K562 (cell line): ENCODE measurements around the gene KIF26A. TPM values are rescaled to one million over a fixed set of nuclear protein-coding genes. Genes with fewer than 3 reads are reported as not detected.

ENCODE experiments used
- ATAC-seq: fragments of 200-7000 bp; cut with Tn5 transposase; 3 replicates; pipeline ENCODE4 v1.9.1; 2020; ENCODE audit warnings: moderate library complexity
- BruUV-seq: library from RNA; stranded (reverse); fragments of 400-500 nt; replicated peaks from 2 replicates; lab custom pipeline; 2021; lab: Mats Ljungman, UMichigan
- CTCF ChIA-PET: fragments of 300-600 bp; formaldehyde crosslinking; extraction: SDS; loops from one replicate; lab custom pipeline; 2021; ENCODE audit warnings: low intra/inter-chr PET ratio; lab: Yijun Ruan, JAX
- POLR2A ChIA-PET: fragments of 300-600, 350-650 bp; sonication (Branson Sonifier 250); formaldehyde crosslinking; extraction: SDS; loops from one replicate; lab custom pipeline; 2021; ENCODE audit warnings: antibody characterized with exemption, inconsistent platforms; lab: Yijun Ruan, JAX
- DNase-seq, 4 experiments: peaks; one replicate each; pipeline versions ENCODE4 v3.0.0 to v3.0.0-alpha.2; 2011 to 2018; ENCODE audit warnings: low spot score in 3 of 4, mixed read lengths in 3 of 4; ENCODE audit errors: extremely low read depth in 1 of 4
- FAIRE-seq: peaks from 2 replicates; lab custom pipeline; 2011; peaks lifted over from hg19 to GRCh38; lab: Jason Lieb, UNC
- H2AFZ ChIP-seq: 2 replicates; pipeline ENCODE4 v1.6.0; 2011; ENCODE audit warnings: low read depth, low read length, control low read depth, inconsistent platforms
- H3K27ac ChIP-seq: fragments of 200-600 bp; 3 replicates; pipeline ENCODE4 v1.8.0; 2011; ENCODE audit warnings: low read depth, mild to moderate bottlenecking, control low read depth, inconsistent platforms, low read length, moderate library complexity, mixed read lengths; ENCODE audit errors: extremely low read depth
- H3K27me3 ChIP-seq, 2 experiments: fragments of 300-600 bp in 1 of 2; 2 replicates in 1 of 2; 3 replicates in 1 of 2; pipeline versions ENCODE4 v1.6.0 to v1.8.0; 2011; ENCODE audit warnings: inconsistent platforms in 2 of 2, low read length in 2 of 2, mild to moderate bottlenecking in 1 of 2, mixed read lengths in 1 of 2, moderate library complexity in 1 of 2; ENCODE audit not compliant: control insufficient read depth in 2 of 2, insufficient read depth in 2 of 2
- H3K36me3 ChIP-seq: fragments of 300-600 bp; 3 replicates; pipeline ENCODE4 v1.8.0; 2011; ENCODE audit warnings: mild to moderate bottlenecking, low read length, inconsistent platforms; ENCODE audit not compliant: control insufficient read depth, insufficient read depth
- H3K4me1 ChIP-seq, 2 experiments: fragments of 200-600 bp in 1 of 2; replicated peaks in 1 of 2; 2 replicates in 1 of 2; 3 replicates in 1 of 2; pipeline versions ENCODE4 v1.5.1 to v1.8.0; 2011; ENCODE audit warnings: inconsistent platforms in 2 of 2, low read length in 2 of 2, mild to moderate bottlenecking in 1 of 2, mixed read lengths in 1 of 2, moderate library complexity in 1 of 2; ENCODE audit not compliant: control insufficient read depth in 2 of 2, insufficient read depth in 2 of 2
- H3K4me2 ChIP-seq: 2 replicates; pipeline ENCODE4 v1.6.1; 2011; ENCODE audit warnings: low read length, control low read depth, inconsistent platforms, mixed read lengths; ENCODE audit not compliant: insufficient read depth
- H3K4me3 ChIP-seq: fragments of 200-600 bp; sonication (generic), shearing (Covaris generic); 2 replicates; pipeline ENCODE4 v1.5.1; 2016; ENCODE audit warnings: control low read depth, inconsistent platforms
- H3K79me2 ChIP-seq: fragments of 200-600 bp; 3 replicates; pipeline ENCODE4 v1.8.0; 2011; ENCODE audit warnings: low read length, inconsistent platforms; ENCODE audit not compliant: control insufficient read depth, insufficient read depth
- H3K9ac ChIP-seq, 2 experiments: 2 replicates each; pipeline versions ENCODE4 v1.6.0 to v1.6.1; 2011; ENCODE audit warnings: low read depth in 2 of 2, low read length in 2 of 2, control low read depth in 1 of 2, inconsistent platforms in 1 of 2, mild to moderate bottlenecking in 1 of 2, mixed read lengths in 1 of 2; ENCODE audit not compliant: insufficient read depth in 1 of 2
- H3K9me1 ChIP-seq: one replicate; pipeline ENCODE4 v1.6.0; 2011; ENCODE audit warnings: inconsistent platforms, mild to moderate bottlenecking, low read length, moderate library complexity; ENCODE audit not compliant: control insufficient read depth, insufficient read depth
- H3K9me3 ChIP-seq: replicated peaks from 2 replicates; pipeline ENCODE4 v1.5.1; 2011; ENCODE audit warnings: low read depth, low read length, inconsistent platforms; ENCODE audit not compliant: control insufficient read depth, insufficient read depth
- H4K20me1 ChIP-seq: replicated peaks from 2 replicates; pipeline ENCODE4 v1.6.1; 2011; ENCODE audit warnings: low read length, inconsistent platforms, mixed read lengths; ENCODE audit not compliant: control insufficient read depth, insufficient read depth
- CHD4 ChIP-seq: fragments of 200-600 bp; sonication (generic); IDR thresholded peaks from 3 replicates; pipeline ENCODE4 v1.6.1; 2012; ENCODE audit warnings: low read depth, mild to moderate bottlenecking, mixed read lengths, low read length, inconsistent platforms; ENCODE audit not compliant: insufficient read depth, insufficient replicate concordance, poor library complexity, severe bottlenecking
- JUND ChIP-seq, 2 experiments: IDR thresholded peaks; 2 replicates in 1 of 2; 3 replicates in 1 of 2; pipeline ENCODE4 v1.6.1; 2011; ENCODE audit warnings: borderline replicate concordance in 2 of 2, low read depth in 2 of 2, low read length in 2 of 2, improper control_type of control experiment in 1 of 2, missing biosample characterization in 1 of 2, missing genetic modification characterization in 1 of 2, missing genetic modification reagents in 1 of 2
- KLF1 ChIP-seq: fragments of 450-650 bp; IDR thresholded peaks from 2 replicates; pipeline ENCODE4 v1.6.1; 2016; ENCODE audit warnings: missing genetic modification characterization, missing compliant biosample characterization
- L3MBTL2 ChIP-seq: fragments of 450-650 bp; IDR thresholded peaks from 2 replicates; pipeline ENCODE4 v1.6.1; 2016; ENCODE audit warnings: mild to moderate bottlenecking, moderate library complexity
- MED1 ChIP-seq: sonication (generic); formaldehyde crosslinking; IDR thresholded peaks from 2 replicates; pipeline ENCODE4 v1.8.1; 2023; ENCODE audit warnings: missing genetic modification reagents, borderline replicate concordance
- NR1H2 ChIP-seq: sonication (generic); formaldehyde crosslinking; IDR thresholded peaks from 2 replicates; pipeline ENCODE4 v1.4.0; 2020; ENCODE audit warnings: mild to moderate bottlenecking, missing genetic modification reagents
- PURB ChIP-seq: sonication (generic); formaldehyde crosslinking; IDR thresholded peaks from 2 replicates; pipeline ENCODE4 v1.9.0; 2021; ENCODE audit warnings: low read depth, mild to moderate bottlenecking, missing genetic modification reagents
- SMAD3 ChIP-seq: fragments of 450-650 bp; formaldehyde crosslinking; conservative IDR thresholded peaks from 2 replicates; pipeline ENCODE4 v1.4.0; 2020; ENCODE audit warnings: mild to moderate bottlenecking
- TEAD1 ChIP-seq, 2 experiments: fragments of 450-650 bp in 1 of 2; sonication (generic) in 1 of 2; formaldehyde crosslinking; IDR thresholded peaks; 2 replicates each; pipeline versions ENCODE4 v1.4.0 to v1.8.0; 2020 to 2022; ENCODE audit warnings: mild to moderate bottlenecking in 2 of 2, missing genetic modification reagents in 1 of 2
- ZNF717 ChIP-seq: fragments of 250-450 bp; sonication (Bioruptor Pico); IDR thresholded peaks from 2 replicates; pipeline ENCODE4 v1.5.0; 2021
- ZNF780A ChIP-seq: fragments of 250-450 bp; sonication (Bioruptor Pico); IDR thresholded peaks from 2 replicates; pipeline ENCODE4 v1.5.0; 2021; ENCODE audit warnings: mild to moderate bottlenecking
- ZNF785 ChIP-seq: fragments of 250-450 bp; sonication (Bioruptor Pico); IDR thresholded peaks from 2 replicates; pipeline ENCODE4 v1.4.0; 2020; ENCODE audit warnings: mild to moderate bottlenecking
- ZSCAN29 ChIP-seq: fragments of 450-650 bp; IDR thresholded peaks from 2 replicates; pipeline ENCODE4 v1.6.1; 2017
- WGBS: fragments of 100-300 bp; shearing (Covaris generic); methylation state at CpG from one replicate; pipeline ENCODE4 v1.1.6; 2016; ENCODE audit warnings: low coverage, mixed read lengths; ENCODE audit not compliant: insufficient coverage; ENCODE audit errors: missing lambda C conversion rate; 5-methylcytosine and 5-hydroxymethylcytosine counted together
- in situ Hi-C: fragments of 300-500 bp; cut with MboI; formaldehyde crosslinking; loops from 4 replicates; pipeline ENCODE4 v1.15.0; 2018; ENCODE audit warnings: inconsistent platforms, mixed read lengths
- intact Hi-C: fragments of 100-400 bp; cut with micrococcal nuclease; formaldehyde crosslinking; loops from 2 replicates; pipeline ENCODE4 v1.14.2; 2022
- polyA plus RNA-seq, 8 experiments: library from polyadenylated mRNA; depleted of rRNA in 4 of 8; stranded (reverse) in 5 of 8; unstranded in 3 of 8; fragments of >200 nt; fragmentation: Nextera tagmentation in 2 of 8; fragmentation: Illumina TruSeq in 1 of 8; extraction: Ambion mirVana in 2 of 8; extraction: Trizol in 1 of 8; gene quantifications; 2 replicates each; pipeline versions ENCODE4 v1.2.1 to v1.2.3, GENCODE V29; 2011 to 2014; ENCODE audit warnings: inconsistent platforms in 1 of 8, missing spikeins in 1 of 8
- total RNA-seq, 7 experiments: library from RNA; depleted of rRNA in 6 of 7; stranded (reverse); fragments of >200 nt in 6 of 7; fragmentation: Illumina TruSeq in 2 of 7; extraction: Trizol in 2 of 7; gene quantifications; 2 replicates each; pipeline versions ENCODE4 v1.2.1 to v1.2.3, GENCODE V29; 2011 to 2021; ENCODE audit warnings: low replicate concordance in 1 of 7
- TF ChIP-seq, protein P1 (sequence below): fragments of 250-450 bp; sonication (Bioruptor Pico); IDR thresholded peaks from 2 replicates; pipeline ENCODE4 v1.9.0; 2021; ENCODE audit warnings: mild to moderate bottlenecking
- TF ChIP-seq, protein P2 (sequence below): sonication (generic); formaldehyde crosslinking; IDR thresholded peaks from 2 replicates; pipeline ENCODE4 v1.8.0; 2022; ENCODE audit warnings: mild to moderate bottlenecking, missing genetic modification reagents
- TF ChIP-seq, protein P3 (sequence below): sonication (generic); formaldehyde crosslinking; IDR thresholded peaks from 2 replicates; pipeline ENCODE4 v1.8.1; 2023; ENCODE audit warnings: mild to moderate bottlenecking, missing genetic modification reagents

KIF26A gene
- total and polyA plus RNA-seq, 9 of the 15 experiments (the other 6 are each of a cell fraction or from before 2014, with no cell fraction given), result 0.04 TPM; not detected in 8

DNA sequence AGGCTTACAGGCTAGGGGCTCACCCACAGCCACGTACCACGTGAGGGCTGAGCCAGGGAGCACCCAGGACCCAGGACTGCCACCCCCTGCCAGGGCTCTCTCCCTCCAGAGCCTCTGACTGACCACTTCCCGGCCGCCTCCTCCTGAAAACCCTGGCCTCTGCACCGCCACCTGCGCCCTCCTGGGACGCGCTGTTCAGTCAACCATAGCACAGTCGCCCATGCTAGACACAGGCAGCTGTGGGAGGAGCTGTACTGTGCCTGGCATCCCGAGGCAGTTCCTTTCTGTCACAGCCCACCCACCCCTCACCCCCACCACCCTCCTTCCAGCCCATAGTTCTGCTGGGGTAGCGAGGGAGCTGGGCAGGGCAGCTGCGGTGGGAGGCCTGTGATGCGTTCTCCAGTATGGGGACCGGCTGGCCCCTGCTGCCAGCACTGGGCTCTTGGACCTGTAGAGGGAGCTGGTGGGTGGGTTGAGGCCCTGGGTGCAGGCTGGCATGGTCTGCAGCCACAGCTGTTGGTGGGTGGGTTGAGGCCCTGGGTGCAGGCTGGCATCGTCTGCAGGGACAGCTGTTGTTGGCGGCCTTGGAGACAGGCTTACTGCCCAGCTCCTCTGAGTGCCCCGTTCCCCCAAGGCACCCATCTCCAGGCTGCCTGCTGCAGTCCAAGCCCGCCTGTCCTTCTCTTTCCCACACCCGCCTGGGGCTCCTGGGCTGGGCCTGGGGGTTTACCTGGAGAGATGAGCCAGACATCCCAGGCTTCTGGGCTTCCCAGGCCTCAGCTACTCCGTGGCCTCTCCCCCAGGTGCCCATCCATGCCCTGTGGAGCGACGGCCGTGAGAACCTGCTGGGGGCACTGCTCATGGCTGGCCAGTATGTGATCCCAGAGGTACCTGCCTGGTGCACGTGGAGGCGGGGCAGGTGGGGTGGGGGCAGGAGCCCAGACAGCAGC, 41.4 kb upstream of the KIF26A start:
- intact Hi-C loops (no loop called here), in situ Hi-C loops (no loop called here)
- Histone ChIP-seq H4K20me1 (no peaks in the 10 kb centered on the region), H3K4me1 (peaks cover 0 to 28% of the 10 kb centered on the region in 2 experiments; a peak in 2 of 5 replicates), H3K9me3 (no peaks in the 10 kb centered on the region), H3K36me3 (no peaks in the 10 kb centered on the region), H3K4me2 (no peak overlapping the region), H3K9me1 (no peaks in the 10 kb centered on the region), H3K27me3 (no peaks in the 10 kb centered on the region; a peak in 1 of 5 replicates), H2AFZ (no peak overlapping the region), H3K27ac (no peak overlapping the region), H3K9ac (no peak overlapping the region), H3K4me3 (no peak overlapping the region), H3K79me2 (no peaks in the 10 kb centered on the region)
- DNase-seq, result no peak
- TF ChIP-seq JUND (IDR thresholded peaks at IDR 0.05; ENCODE audit: borderline replicate concordance, low read depth, low read length) (no peak), JUND (tag; IDR thresholded peaks at IDR 0.05; ENCODE audit: borderline replicate concordance, low read depth, low read length) (no peak), ZNF780A (CRISPR knock-in tag) (no peak), NR1H2 (no peak), SMAD3 (CRISPR knock-in tag) (no peak), KLF1 (tag) (no peak), CHD4 (no peak), PURB (CRISPR knock-in tag) (no peak), ZNF717 (CRISPR knock-in tag) (no peak), TEAD1 (CRISPR knock-in tag; IDR thresholded peaks at IDR 0.05) (no peak), ZNF785 (CRISPR knock-in tag) (no peak), L3MBTL2 (no peak), ZSCAN29 (no peak), MED1 (CRISPR knock-in tag) (no peak)
- TF ChIP-seq, protein P1, sequence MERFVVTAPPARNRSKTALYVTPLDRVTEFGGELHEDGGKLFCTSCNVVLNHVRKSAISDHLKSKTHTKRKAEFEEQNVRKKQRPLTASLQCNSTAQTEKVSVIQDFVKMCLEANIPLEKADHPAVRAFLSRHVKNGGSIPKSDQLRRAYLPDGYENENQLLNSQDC, result no peak
- TF ChIP-seq, protein P2, sequence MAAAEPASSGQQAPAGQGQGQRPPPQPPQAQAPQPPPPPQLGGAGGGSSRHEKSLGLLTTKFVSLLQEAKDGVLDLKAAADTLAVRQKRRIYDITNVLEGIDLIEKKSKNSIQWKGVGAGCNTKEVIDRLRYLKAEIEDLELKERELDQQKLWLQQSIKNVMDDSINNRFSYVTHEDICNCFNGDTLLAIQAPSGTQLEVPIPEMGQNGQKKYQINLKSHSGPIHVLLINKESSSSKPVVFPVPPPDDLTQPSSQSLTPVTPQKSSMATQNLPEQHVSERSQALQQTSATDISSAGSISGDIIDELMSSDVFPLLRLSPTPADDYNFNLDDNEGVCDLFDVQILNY (CRISPR knock-in tag), result no peak
- TF ChIP-seq, protein P3, sequence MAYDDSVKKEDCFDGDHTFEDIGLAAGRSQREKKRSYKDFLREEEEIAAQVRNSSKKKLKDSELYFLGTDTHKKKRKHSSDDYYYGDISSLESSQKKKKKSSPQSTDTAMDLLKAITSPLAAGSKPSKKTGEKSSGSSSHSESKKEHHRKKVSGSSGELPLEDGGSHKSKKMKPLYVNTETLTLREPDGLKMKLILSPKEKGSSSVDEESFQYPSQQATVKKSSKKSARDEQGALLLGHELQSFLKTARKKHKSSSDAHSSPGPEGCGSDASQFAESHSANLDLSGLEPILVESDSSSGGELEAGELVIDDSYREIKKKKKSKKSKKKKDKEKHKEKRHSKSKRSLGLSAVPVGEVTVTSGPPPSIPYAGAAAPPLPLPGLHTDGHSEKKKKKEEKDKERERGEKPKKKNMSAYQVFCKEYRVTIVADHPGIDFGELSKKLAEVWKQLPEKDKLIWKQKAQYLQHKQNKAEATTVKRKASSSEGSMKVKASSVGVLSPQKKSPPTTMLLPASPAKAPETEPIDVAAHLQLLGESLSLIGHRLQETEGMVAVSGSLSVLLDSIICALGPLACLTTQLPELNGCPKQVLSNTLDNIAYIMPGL (CRISPR knock-in tag), result no peak
- WGBS, result 7% methylated on average over 14 of the region's 25 CpGs
- no peak for FAIRE-seq
- no peak for ATAC-seq
- ChIA-PET CTCF (no interaction called here), POLR2A (interaction anchor here (0.6 kb wide), 1 partner anchor 9 kb away, joined by 3 read pairs; no protein-coding TSS in a partner anchor)
- no TSS peak for BruUV-seq
